WTC11 (cell line): ENCODE results near the gene ADNP2. TPM values are rescaled to one million over a fixed set of nuclear protein-coding genes. Genes with fewer than 3 reads are reported as not detected.

Source experiments
- ATAC-seq: fragments of 200-7000 bp; cut with Tn5 transposase; 2 replicates; pipeline ENCODE4 v1.10.0; 2021; ENCODE audit warnings: mild to moderate bottlenecking, moderate library complexity
- CTCF ChIA-PET: fragments of 300-600 bp; sonication (Branson Sonifier 250); formaldehyde crosslinking; loops from one replicate; lab custom pipeline; 2021; ENCODE audit warnings: antibody characterized with exemption; lab: Charles Lee
- POLR2A ChIA-PET: fragments of 350-600 bp; sonication (Branson Sonifier 250); formaldehyde crosslinking; loops from one replicate; lab custom pipeline; 2021; ENCODE audit warnings: antibody characterized with exemption; lab: Charles Lee
- DNase-seq: peaks from one replicate; pipeline ENCODE4 v3.0.0; 2021; ENCODE audit warnings: low spot score
- H3K27ac Mint-ChIP-seq: 2 replicates; pipeline ENCODE4 v1.8.0; 2021; ENCODE audit warnings: mixed read lengths
- H3K27me3 Mint-ChIP-seq: 2 replicates; pipeline ENCODE4 v1.8.0; 2021; ENCODE audit warnings: low read depth, mild to moderate bottlenecking, moderate library complexity, mixed read lengths
- H3K36me3 Mint-ChIP-seq: 2 replicates; pipeline ENCODE4 v1.8.0; 2021; ENCODE audit warnings: mixed read lengths
- H3K4me1 Mint-ChIP-seq: 2 replicates; pipeline ENCODE4 v1.8.0; 2022; ENCODE audit warnings: mixed read lengths
- H3K4me3 Mint-ChIP-seq: 2 replicates; pipeline ENCODE4 v1.8.0; 2021; ENCODE audit warnings: mild to moderate bottlenecking, moderate library complexity, mixed read lengths
- H3K9me3 Mint-ChIP-seq: 2 replicates; pipeline ENCODE4 v1.8.0; 2021; ENCODE audit warnings: mixed read lengths
- ELF4 ChIP-seq: sonication (generic); formaldehyde crosslinking; IDR thresholded peaks from 2 replicates; pipeline ENCODE4 v1.8.1; 2022; ENCODE audit warnings: low read depth, mild to moderate bottlenecking, moderate library complexity, missing genetic modification reagents
- ETV6 ChIP-seq: sonication (generic); formaldehyde crosslinking; IDR thresholded peaks from 2 replicates; pipeline ENCODE4 v1.8.1; 2022; ENCODE audit warnings: mild to moderate bottlenecking, missing genetic modification reagents
- GTF2I ChIP-seq: fragments of 250-450 bp; sonication (Bioruptor Pico); conservative IDR thresholded peaks from 2 replicates; pipeline ENCODE4 v1.4.0; 2021; ENCODE audit warnings: mild to moderate bottlenecking
- IRF2 ChIP-seq: sonication (generic); formaldehyde crosslinking; IDR thresholded peaks from 2 replicates; pipeline ENCODE4 v1.8.0; 2022; ENCODE audit warnings: low read depth, missing genetic modification reagents, borderline replicate concordance
- JAZF1 ChIP-seq: fragments of 250-450 bp; sonication (Bioruptor Pico); IDR thresholded peaks from 2 replicates; pipeline ENCODE4 v1.9.0; 2021; ENCODE audit warnings: moderate library complexity, mild to moderate bottlenecking, inconsistent platforms
- JUN ChIP-seq: sonication (generic); formaldehyde crosslinking; IDR thresholded peaks from 2 replicates; pipeline ENCODE4 v1.8.0; 2023; ENCODE audit warnings: mild to moderate bottlenecking, missing genetic modification reagents
- NFATC4 ChIP-seq: fragments of 250-450 bp; sonication (Bioruptor Pico); IDR thresholded peaks from 2 replicates; pipeline ENCODE4 v1.9.0; 2021; ENCODE audit warnings: mild to moderate bottlenecking
- NR3C1 ChIP-seq: sonication (generic); formaldehyde crosslinking; conservative IDR thresholded peaks from 2 replicates; pipeline ENCODE4 v1.8.1; 2023; ENCODE audit warnings: low read depth, mild to moderate bottlenecking, missing genetic modification reagents
- OVOL2 ChIP-seq: fragments of 250-450 bp; sonication (Bioruptor Pico); IDR thresholded peaks from 2 replicates; pipeline ENCODE4 v1.9.0; 2021; ENCODE audit warnings: mild to moderate bottlenecking, borderline replicate concordance
- PRRX2 ChIP-seq: fragments of 250-450 bp; sonication (Bioruptor Pico); IDR thresholded peaks from 2 replicates; pipeline ENCODE4 v1.8.0; 2021; ENCODE audit warnings: mild to moderate bottlenecking
- TCF7 ChIP-seq: sonication (generic); formaldehyde crosslinking; IDR thresholded peaks from 2 replicates; pipeline ENCODE4 v1.8.0; 2022; ENCODE audit warnings: mild to moderate bottlenecking, low read depth, missing genetic modification reagents, moderate library complexity
- TEAD4 ChIP-seq: sonication (generic); formaldehyde crosslinking; IDR thresholded peaks from 2 replicates; pipeline ENCODE4 v1.8.0; 2022; ENCODE audit warnings: mild to moderate bottlenecking, missing genetic modification reagents
- ZNF232 ChIP-seq: sonication (generic); formaldehyde crosslinking; IDR thresholded peaks from 2 replicates; pipeline ENCODE4 v1.8.0; 2022; ENCODE audit warnings: mild to moderate bottlenecking, missing genetic modification reagents
- ZNF263 ChIP-seq: sonication (generic); formaldehyde crosslinking; IDR thresholded peaks from 2 replicates; pipeline ENCODE4 v1.8.1; 2022; ENCODE audit warnings: low read depth, mild to moderate bottlenecking, moderate library complexity, missing genetic modification reagents
- ZNF317 ChIP-seq: sonication (generic); formaldehyde crosslinking; IDR thresholded peaks from 2 replicates; pipeline ENCODE4 v1.8.1; 2023; ENCODE audit warnings: low read depth, mild to moderate bottlenecking, moderate library complexity, missing genetic modification reagents, borderline replicate concordance
- ZNF416 ChIP-seq: fragments of 250-450 bp; sonication (Bioruptor Pico); IDR thresholded peaks from 2 replicates; pipeline ENCODE4 v1.9.0; 2021; ENCODE audit warnings: mild to moderate bottlenecking, inconsistent platforms
- ZNF671 ChIP-seq: fragments of 250-450 bp; sonication (Bioruptor Pico); IDR thresholded peaks from 2 replicates; pipeline ENCODE4 v1.8.0; 2021; ENCODE audit warnings: mild to moderate bottlenecking
- total RNA-seq: library from RNA; stranded (reverse); gene quantifications from 3 replicates; pipeline ENCODE4 v1.2.3, GENCODE V29; 2021
- TF ChIP-seq, protein P1 (sequence below): fragments of 250-450 bp; sonication (Bioruptor Pico); conservative IDR thresholded peaks from 2 replicates; pipeline ENCODE4 v1.9.0; 2021; ENCODE audit warnings: mild to moderate bottlenecking
- TF ChIP-seq, protein P2 (sequence below): fragments of 250-450 bp; sonication (Bioruptor Pico); IDR thresholded peaks from 2 replicates; pipeline ENCODE4 v2.1.2; 2022; ENCODE audit warnings: mild to moderate bottlenecking, moderate library complexity
- TF ChIP-seq, protein P3 (sequence below): sonication (generic); formaldehyde crosslinking; IDR thresholded peaks from 2 replicates; pipeline ENCODE4 v1.8.0; 2022; ENCODE audit warnings: mild to moderate bottlenecking, missing genetic modification reagents
- TF ChIP-seq, protein P4 (sequence below): sonication (generic); formaldehyde crosslinking; conservative IDR thresholded peaks from 2 replicates; pipeline ENCODE4 v1.8.1; 2022; ENCODE audit warnings: mild to moderate bottlenecking, missing genetic modification reagents
- TF ChIP-seq, protein P5 (sequence below): sonication (generic); formaldehyde crosslinking; IDR thresholded peaks from 2 replicates; pipeline ENCODE4 v1.8.0; 2023; ENCODE audit warnings: mild to moderate bottlenecking, missing genetic modification reagents

Gene ADNP2
- total RNA-seq, 1 experiment from 2014 or later: 56.0 TPM

DNA sequence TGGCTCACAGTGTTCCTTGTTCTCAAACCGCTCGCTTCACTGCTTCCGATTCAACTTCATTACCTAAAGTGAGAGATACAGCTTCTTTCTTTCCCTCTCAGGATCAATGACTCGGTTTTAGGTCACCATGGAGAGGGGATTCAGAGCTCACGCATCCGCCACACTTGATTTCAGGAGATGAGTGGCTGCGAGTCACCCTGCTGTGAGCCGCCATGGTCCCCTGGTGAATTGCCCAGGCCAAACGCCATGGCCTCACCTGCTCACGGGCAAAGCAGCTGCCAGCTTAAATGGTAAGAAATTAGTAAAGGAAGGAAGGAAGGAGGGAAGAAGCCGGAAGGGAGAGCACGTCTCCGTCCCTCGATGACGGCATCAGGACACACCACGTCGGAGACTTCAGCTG is 60.5 kb downstream of the ADNP2 start:
- POLR2A ChIA-PET: no interaction called here
- ATAC-seq: no peak
- no peak for TF ChIP-seq JAZF1 (CRISPR knock-in tag)
- TF ChIP-seq GTF2I (CRISPR knock-in tag): no peak
- no peak for TF ChIP-seq ETV6 (CRISPR knock-in tag)
- TF ChIP-seq NFATC4 (CRISPR knock-in tag): no peak
- TF ChIP-seq TCF7: no peak
- no peak for TF ChIP-seq ZNF416 (CRISPR knock-in tag)
- TF ChIP-seq ZNF671: no peak
- TF ChIP-seq, protein P1, sequence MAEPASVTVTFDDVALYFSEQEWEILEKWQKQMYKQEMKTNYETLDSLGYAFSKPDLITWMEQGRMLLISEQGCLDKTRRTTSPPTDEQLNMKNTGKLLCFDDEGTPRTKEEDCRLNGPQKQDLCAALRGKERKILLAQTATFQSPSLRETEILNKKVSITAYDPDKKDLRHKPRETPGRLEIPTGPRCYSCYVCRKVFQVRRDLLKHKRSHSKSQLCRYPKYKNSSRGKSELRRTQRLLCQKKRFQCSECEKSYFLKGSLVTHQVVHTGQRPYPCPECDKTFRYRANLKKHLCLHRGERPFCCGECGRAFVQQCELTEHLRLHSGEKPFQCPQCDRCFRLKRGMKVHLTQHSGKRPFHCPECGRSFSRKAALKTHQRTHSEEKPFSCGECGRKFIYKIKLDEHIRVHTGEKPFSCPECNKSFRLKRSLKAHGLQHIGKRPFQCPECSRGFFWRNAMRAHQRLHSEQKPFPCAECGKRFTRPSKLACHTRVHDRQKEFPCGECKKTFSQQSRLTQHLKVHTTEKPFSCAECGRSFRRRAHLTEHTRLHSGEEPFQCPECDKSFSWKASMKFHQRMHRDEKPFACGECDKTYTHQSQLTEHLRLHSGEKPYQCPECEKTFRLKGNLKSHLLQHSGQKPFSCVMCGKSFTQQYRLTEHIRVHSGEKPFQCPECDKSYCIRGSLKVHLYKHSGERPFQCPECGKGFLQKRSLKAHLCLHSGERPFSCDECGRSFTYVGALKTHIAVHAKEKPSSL: no peak
- no peak for TF ChIP-seq ZNF263 (CRISPR knock-in tag)
- TF ChIP-seq, protein P2, sequence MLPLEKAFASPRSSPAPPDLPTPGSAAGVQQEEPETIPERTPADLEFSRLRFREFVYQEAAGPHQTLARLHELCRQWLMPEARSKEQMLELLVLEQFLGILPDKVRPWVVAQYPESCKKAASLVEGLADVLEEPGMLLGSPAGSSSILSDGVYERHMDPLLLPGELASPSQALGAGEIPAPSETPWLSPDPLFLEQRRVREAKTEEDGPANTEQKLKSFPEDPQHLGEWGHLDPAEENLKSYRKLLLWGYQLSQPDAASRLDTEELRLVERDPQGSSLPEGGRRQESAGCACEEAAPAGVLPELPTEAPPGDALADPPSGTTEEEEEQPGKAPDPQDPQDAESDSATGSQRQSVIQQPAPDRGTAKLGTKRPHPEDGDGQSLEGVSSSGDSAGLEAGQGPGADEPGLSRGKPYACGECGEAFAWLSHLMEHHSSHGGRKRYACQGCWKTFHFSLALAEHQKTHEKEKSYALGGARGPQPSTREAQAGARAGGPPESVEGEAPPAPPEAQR (CRISPR knock-in tag): no peak
- TF ChIP-seq, protein P3, sequence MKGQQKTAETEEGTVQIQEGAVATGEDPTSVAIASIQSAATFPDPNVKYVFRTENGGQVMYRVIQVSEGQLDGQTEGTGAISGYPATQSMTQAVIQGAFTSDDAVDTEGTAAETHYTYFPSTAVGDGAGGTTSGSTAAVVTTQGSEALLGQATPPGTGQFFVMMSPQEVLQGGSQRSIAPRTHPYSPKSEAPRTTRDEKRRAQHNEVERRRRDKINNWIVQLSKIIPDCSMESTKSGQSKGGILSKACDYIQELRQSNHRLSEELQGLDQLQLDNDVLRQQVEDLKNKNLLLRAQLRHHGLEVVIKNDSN (CRISPR knock-in tag): no peak
- TF ChIP-seq, protein P4, sequence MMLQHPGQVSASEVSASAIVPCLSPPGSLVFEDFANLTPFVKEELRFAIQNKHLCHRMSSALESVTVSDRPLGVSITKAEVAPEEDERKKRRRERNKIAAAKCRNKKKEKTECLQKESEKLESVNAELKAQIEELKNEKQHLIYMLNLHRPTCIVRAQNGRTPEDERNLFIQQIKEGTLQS (CRISPR knock-in tag): no peak
- no peak for TF ChIP-seq JUN (CRISPR knock-in tag)
- no peak for TF ChIP-seq NR3C1 (CRISPR knock-in tag)
- no peak for TF ChIP-seq OVOL2
- TF ChIP-seq ZNF317: no peak
- TF ChIP-seq, all 79 proteins: peak for 0
- Mint-ChIP-seq H3K27me3 (peaks cover 2% of the 10 kb centered on the region), H3K4me3 (no peak overlapping the region), H3K4me1 (no peaks in the 10 kb centered on the region; the same call in 1 of the 2 replicates), H3K27ac (no peak overlapping the region), H3K36me3 (peaks cover 14% of the 10 kb centered on the region), H3K9me3 (peaks cover 19% of the 10 kb centered on the region)
- DNase-seq: no peak
- CTCF ChIA-PET: interaction anchor here (1.8 to 2.9 kb wide), 2 partner anchors 10 to 11 kb away, joined by 9 to 24 read pairs; no protein-coding TSS in a partner anchor

DNA sequence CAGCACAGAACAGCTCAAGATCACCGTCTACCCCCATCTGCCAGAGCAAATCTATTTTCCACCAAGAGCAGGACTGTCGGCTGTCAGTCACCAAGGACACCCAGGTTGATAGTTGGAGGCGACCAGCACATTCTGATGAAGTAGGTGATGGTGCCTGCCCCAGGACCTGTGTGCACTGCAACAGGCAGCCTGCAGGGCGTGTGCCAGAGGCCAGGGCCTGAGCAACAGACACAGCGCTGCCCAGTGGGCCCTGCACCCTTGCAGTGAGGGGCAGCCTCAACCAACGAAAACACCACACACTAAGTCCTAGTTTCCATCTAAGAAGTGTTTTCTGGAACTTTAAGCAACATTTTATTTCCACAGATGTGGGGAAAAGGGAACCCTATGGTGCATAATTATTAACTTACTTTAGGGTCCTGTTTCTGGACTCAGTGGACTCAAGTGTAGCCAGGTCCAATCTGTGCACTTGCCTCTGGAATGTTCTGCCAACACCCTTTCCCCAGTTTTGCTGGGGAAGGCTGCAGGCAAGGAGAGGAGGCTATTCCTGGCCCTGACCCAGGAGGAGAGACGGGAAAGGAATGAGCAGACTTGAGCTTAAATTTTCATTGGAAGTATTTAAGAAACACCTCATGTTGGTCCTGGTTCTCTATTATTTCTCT is 61.5 kb downstream of the ADNP2 start:
- H3K27ac Mint-ChIP-seq: no peak overlapping the region
- peak; percentile 46 for ATAC-seq
- peaks cover 3% of the 10 kb centered on the region; the same call in 1 of the 2 replicates for H3K27me3 Mint-ChIP-seq
- ChIA-PET POLR2A (no interaction called here), CTCF (interaction anchor here (0.8 to 2.9 kb wide), 6 partner anchors 11 to 88 kb away, joined by 3 to 24 read pairs (median 6); no protein-coding TSS in a partner anchor)
- peaks cover 10% of the 10 kb centered on the region for H3K9me3 Mint-ChIP-seq
- no peaks in the 10 kb centered on the region; the same call in 1 of the 2 replicates for H3K4me1 Mint-ChIP-seq
- peaks cover 5% of the 10 kb centered on the region for H3K36me3 Mint-ChIP-seq
- TF ChIP-seq TEAD4 (CRISPR knock-in tag) (no peak), ELF4 (CRISPR knock-in tag) (no peak), PRRX2 (CRISPR knock-in tag) (no peak), ZNF232 (CRISPR knock-in tag) (no peak), ZNF416 (CRISPR knock-in tag) (no peak), IRF2 (CRISPR knock-in tag) (no peak)
- TF ChIP-seq, protein P5, sequence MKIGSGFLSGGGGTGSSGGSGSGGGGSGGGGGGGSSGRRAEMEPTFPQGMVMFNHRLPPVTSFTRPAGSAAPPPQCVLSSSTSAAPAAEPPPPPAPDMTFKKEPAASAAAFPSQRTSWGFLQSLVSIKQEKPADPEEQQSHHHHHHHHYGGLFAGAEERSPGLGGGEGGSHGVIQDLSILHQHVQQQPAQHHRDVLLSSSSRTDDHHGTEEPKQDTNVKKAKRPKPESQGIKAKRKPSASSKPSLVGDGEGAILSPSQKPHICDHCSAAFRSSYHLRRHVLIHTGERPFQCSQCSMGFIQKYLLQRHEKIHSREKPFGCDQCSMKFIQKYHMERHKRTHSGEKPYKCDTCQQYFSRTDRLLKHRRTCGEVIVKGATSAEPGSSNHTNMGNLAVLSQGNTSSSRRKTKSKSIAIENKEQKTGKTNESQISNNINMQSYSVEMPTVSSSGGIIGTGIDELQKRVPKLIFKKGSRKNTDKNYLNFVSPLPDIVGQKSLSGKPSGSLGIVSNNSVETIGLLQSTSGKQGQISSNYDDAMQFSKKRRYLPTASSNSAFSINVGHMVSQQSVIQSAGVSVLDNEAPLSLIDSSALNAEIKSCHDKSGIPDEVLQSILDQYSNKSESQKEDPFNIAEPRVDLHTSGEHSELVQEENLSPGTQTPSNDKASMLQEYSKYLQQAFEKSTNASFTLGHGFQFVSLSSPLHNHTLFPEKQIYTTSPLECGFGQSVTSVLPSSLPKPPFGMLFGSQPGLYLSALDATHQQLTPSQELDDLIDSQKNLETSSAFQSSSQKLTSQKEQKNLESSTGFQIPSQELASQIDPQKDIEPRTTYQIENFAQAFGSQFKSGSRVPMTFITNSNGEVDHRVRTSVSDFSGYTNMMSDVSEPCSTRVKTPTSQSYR (CRISPR knock-in tag): no peak
- TF ChIP-seq, protein P1: no peak
- no peak overlapping the region for H3K4me3 Mint-ChIP-seq
- DNase-seq: no peak
